Measurements from ENCODE around the gene VEZT.

VEZT gene

GRCh38 chr12:95326445-95326844 is 108.8 kb downstream of the VEZT start:
- no peak for DNase-seq

- no peak for DNase-seq
These were observed 109.2 kb downstream of the VEZT start for GRCh38 chr12:95326855-95327254.

- no peak for DNase-seq
These were observed 111.1 kb downstream of the VEZT start for GRCh38 chr12:95328708-95329107.

- DNase-seq = no peak
These were observed 118.3 kb downstream of the VEZT start for GRCh38 chr12:95335948-95336347.

- DNase-seq = no peak
These were observed 118.9 kb downstream of the VEZT start for GRCh38 chr12:95336387-95337067.

- no peak for DNase-seq
These were observed 119.5 kb downstream of the VEZT start for GRCh38 chr12:95337146-95337545.

- DNase-seq = no peak
These were observed 121.6 kb downstream of the VEZT start for GRCh38 chr12:95339086-95339788.

GRCh38 chr12:95342008-95342407 is 124.4 kb downstream of the VEZT start:
- no peak for DNase-seq

- no peak for DNase-seq
These were observed 126.0 kb downstream of the VEZT start for GRCh38 chr12:95343461-95344230.

- no peak for DNase-seq
These were observed 131.7 kb downstream of the VEZT start for GRCh38 chr12:95349291-95349690.

- DNase-seq = no peak
These were observed 134.1 kb downstream of the VEZT start for GRCh38 chr12:95351748-95352147.

All from activated CD4-positive, alpha-beta T cell treated with anti-CD3 and anti-CD28 coated beads for 4 hours (primary cell).